Ovary (tissue), 9 donors: ENCODE data around the gene HERPUD1. TPM values are rescaled to one million over a fixed set of nuclear protein-coding genes. Genes with fewer than 3 reads are reported as not detected.

Experiments
- DNase-seq, 5 donors: peaks; one replicate each; pipeline ENCODE4 v3.0.0-alpha.2; 2019 to 2020
- H3K27ac ChIP-seq, 2 donors: fragments of 200-600 bp; one replicate each; pipeline versions ENCODE4 v1.5.1 to v1.8.0; 2019 to 2022
- H3K27me3 ChIP-seq: fragments of 200-600 bp; one replicate; pipeline ENCODE4 v1.8.0; 2022
- H3K36me3 ChIP-seq: fragments of 200-600 bp; sonication (generic); one replicate; pipeline ENCODE4 v1.5.1; 2019
- H3K4me1 ChIP-seq: one replicate; pipeline ENCODE4 v1.8.1; 2013; ENCODE audit warnings: mild to moderate bottlenecking, moderate library complexity; ENCODE audit not compliant: insufficient read depth
- H3K4me3 ChIP-seq: fragments of 200-600 bp; sonication (generic); one replicate; pipeline ENCODE4 v1.5.1; 2017
- H3K9me3 ChIP-seq, 2 donors: fragments of 200-600 bp in 1 of 2; sonication (generic) in 1 of 2; one replicate each; pipeline versions ENCODE4 v1.5.1 to v1.8.1; 2013 to 2019; ENCODE audit warnings: mild to moderate bottlenecking in 1 of 2, moderate library complexity in 1 of 2
- CTCF ChIP-seq, 3 donors: fragments of 450-650 bp in 2 of 3; fragments of 200-600 bp in 1 of 3; IDR thresholded peaks; one replicate each; pipeline versions ENCODE4 v1.5.1 to v1.8.0; 2016 to 2022; ENCODE audit warnings: antibody characterized with exemption in 3 of 3, mild to moderate bottlenecking in 1 of 3
- EP300 ChIP-seq: sonication (generic); formaldehyde crosslinking; IDR thresholded peaks from one replicate; pipeline ENCODE4 v1.6.1; 2017; ENCODE audit warnings: antibody characterized with exemption
- POLR2A ChIP-seq: fragments of 450-650 bp; IDR thresholded peaks from one replicate; pipeline ENCODE4 v1.6.1; 2017; ENCODE audit warnings: antibody characterized with exemption, mild to moderate bottlenecking, moderate library complexity
- whole genome bisulfite sequencing, 3 donors: extraction: QIAGEN DNeasy Blood & Tissue Kit in 1 of 3; methylation state at CpG; one replicate each; pipeline versions ENCODE4 v1.1.5 to v1.1.7; 2013 to 2017; 5-methylcytosine and 5-hydroxymethylcytosine counted together
- intact Hi-C, 4 donors: fragments of 100-400 bp; cut with DNase I; formaldehyde crosslinking; loops; one replicate each; pipeline versions ENCODE4 v1.11.0 to v1.15.1; 2022 to 2023
- microRNA-seq, 3 donors: library from miRNA; unstranded; fragments of <30 nt; microRNA quantifications; one replicate each; pipeline versions ENCODE4 to v1.2.0, GENCODE V29; 2019 to 2020
- polyA plus RNA-seq, 2 donors: library from polyadenylated mRNA; stranded (reverse); fragments of 200-250 nt in 1 of 2; fragments of 350-450 nt in 1 of 2; fragmentation: Illumina TruSeq in 1 of 2; extraction: RNeasy Lipid Tissue Mini Kit (QIAGEN cat#74804) in 1 of 2; gene quantifications; one replicate each; pipeline ENCODE4 v1.2.3, GENCODE V29; 2013 to 2014
- total RNA-seq, 7 donors: library from RNA; depleted of rRNA in 2 of 7; stranded (reverse); fragments of >200 nt in 2 of 7; fragmentation: NEBNext Ultra II Directional in 3 of 7; extraction: Animal tissue kit (Norgen Biotek cat#: 25700) in 3 of 7; gene quantifications; one replicate each; pipeline versions ENCODE4 v1.1.0 to v1.2.4, GENCODE V29; 2016 to 2023
- donor health status: DM: no; HTN: no; CAD: no; lungs with moderate emphysema.
- donor health status: DM: no; HTN: no; CAD: no.
- donor health status: Bipolar disorder and iron deficiency.
- donor health status: DM: yes; HTN: yes; CAD: no.
- donor health status: DM: no; HTN: no; CAD: no.
- donor health status: DM: yes; HTN: yes; CAD: no.

HERPUD1 gene
- total and polyA plus RNA-seq, 9 donors, result 95.4 to 299 (median 192) TPM

DNA sequence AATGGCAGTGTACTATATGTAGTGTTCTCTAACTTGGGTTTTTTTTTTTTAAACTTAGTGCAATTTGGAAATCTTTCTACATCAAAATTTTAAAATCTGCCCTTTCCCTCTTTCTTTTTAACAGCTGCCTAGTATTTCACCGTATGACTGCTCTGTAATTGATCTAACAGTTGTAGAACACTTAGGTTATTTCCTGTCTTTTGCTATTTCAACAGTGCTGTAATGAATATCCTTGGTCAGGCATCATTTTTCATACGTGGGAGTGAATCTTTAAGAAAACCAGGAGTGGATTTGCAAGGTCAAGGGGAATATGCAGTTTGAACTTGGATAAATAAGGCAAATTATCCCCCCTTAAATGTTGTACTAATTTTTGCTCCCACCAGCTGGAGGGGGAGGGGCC, 61.3 kb downstream of the HERPUD1 start:
- H3K36me3 ChIP-seq, result no peaks in the 10 kb centered on the region
- 33 to 49% (median 41%) methylated on average over 2 of the region's 2 CpGs for WGBS, 3 donors
- H3K9me3 ChIP-seq, result no peaks in the 10 kb centered on the region
- no peak for DNase-seq
- H3K27ac ChIP-seq, result no peak overlapping the region
- peaks cover 13% of the 10 kb centered on the region for H3K4me1 ChIP-seq
- no peaks in the 10 kb centered on the region for H3K27me3 ChIP-seq
- no peak for TF ChIP-seq EP300
- no peak for TF ChIP-seq POLR2A
- TF ChIP-seq CTCF (IDR thresholded peaks at IDR 0.05), result no peak
- intact Hi-C loops, result loop anchor here in 1 of 4 donors (5.0 kb wide), 1 partner anchor 806 kb away; no protein-coding TSS in a partner anchor
- no peak overlapping the region for H3K4me3 ChIP-seq

DNA sequence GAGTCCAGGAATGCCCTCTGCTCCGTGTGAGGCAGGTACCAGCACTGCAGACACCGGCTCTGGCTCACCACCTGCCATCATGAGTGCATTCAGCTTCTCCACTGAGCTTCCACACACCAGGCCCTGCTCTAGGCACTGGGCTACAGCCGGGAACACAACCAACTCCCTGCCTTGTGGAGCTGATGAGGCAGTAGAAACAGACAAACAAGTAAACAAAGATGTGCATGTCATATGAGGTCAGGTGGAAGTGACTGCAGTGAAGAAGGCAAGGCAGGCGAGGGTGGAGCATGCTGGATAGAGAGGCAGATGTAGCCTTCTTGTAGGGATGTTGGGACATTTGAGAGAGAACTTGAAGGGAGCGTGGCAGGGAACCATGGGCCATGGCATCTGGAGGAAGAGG, 62.4 kb downstream of the HERPUD1 start:
- no peak for DNase-seq
- Histone ChIP-seq H3K4me3 (no peak overlapping the region), H3K27me3 (no peaks in the 10 kb centered on the region), H3K9me3 (no peaks in the 10 kb centered on the region), H3K4me1 (peaks cover 6% of the 10 kb centered on the region), H3K36me3 (no peaks in the 10 kb centered on the region), H3K27ac (no peak overlapping the region)
- intact Hi-C loops, result loop anchor here in 1 of 4 donors (5.0 kb wide), 1 partner anchor 807 kb away; no protein-coding TSS in a partner anchor
- WGBS, 3 donors, result 71 to 89% (median 80%) methylated on average over 5 of the region's 5 CpGs
- TF ChIP-seq POLR2A (no peak), EP300 (no peak), CTCF (IDR thresholded peaks at IDR 0.05) (no peak)

Small RNAs within 50 kb of the gene (microRNA-seq; reads per million reads assigned to microRNA genes)
- 0 reads per million in 3 donors for gene MIR6863

Other genes with a start within 250 kb of the HERPUD1 start
- 1,000 to 10,000 TPM in 1 of 7 donors, 100 to 1,000 TPM in 3, 10 to 100 TPM in 3; 30.0 to 1,106 (median 141) TPM for gene MT1X, start 249.7 kb upstream of the HERPUD1 start, total RNA-seq
- 100 to 1,000 TPM in 1 of 2 donors, 10 to 100 TPM in 1; 10.0 to 185 TPM for gene MT1X, start 249.7 kb upstream of the HERPUD1 start, polyA plus RNA-seq
- gene NUP93, start 202.0 kb upstream of the HERPUD1 start, total RNA-seq, result 10 to 100 TPM; 26.1 to 53.9 (median 42.7) TPM
- 10 to 100 TPM; 24.1 to 43.2 TPM for gene NUP93, start 202.0 kb upstream of the HERPUD1 start, polyA plus RNA-seq
- under 1 TPM in 1 of 7 donors, not detected in 6; 0.37 TPM for gene SLC12A3, start 66.9 kb upstream of the HERPUD1 start, total RNA-seq
- under 1 TPM in 1 of 2 donors, not detected in 1; 0.04 TPM for gene SLC12A3, start 66.9 kb upstream of the HERPUD1 start, polyA plus RNA-seq
- gene CETP, start 29.8 kb downstream of the HERPUD1 start, total RNA-seq, result under 1 TPM in 3 of 7 donors, not detected in 4; 0.15 to 0.23 (median 0.20) TPM
- gene CETP, start 29.8 kb downstream of the HERPUD1 start, polyA plus RNA-seq, result 1 to 10 TPM in 1 of 2 donors, under 1 TPM in 1; 0.13 to 1.3 TPM
- 10 to 100 TPM in 5 of 7 donors, 1 to 10 TPM in 2; 6.0 to 29.9 (median 14.7) TPM for gene NLRC5, start 57.4 kb downstream of the HERPUD1 start, total RNA-seq
- 10 to 100 TPM in 1 of 2 donors, 1 to 10 TPM in 1; 8.7 to 15.8 TPM for gene NLRC5, start 57.4 kb downstream of the HERPUD1 start, polyA plus RNA-seq
- gene CPNE2, start 160.4 kb downstream of the HERPUD1 start, total RNA-seq, result 10 to 100 TPM; 12.3 to 22.2 (median 17.9) TPM
- gene CPNE2, start 160.4 kb downstream of the HERPUD1 start, polyA plus RNA-seq, result 10 to 100 TPM; 25.7 to 32.3 TPM